ENCODE data around the gene FAM174B.

FAM174B gene

DNA sequence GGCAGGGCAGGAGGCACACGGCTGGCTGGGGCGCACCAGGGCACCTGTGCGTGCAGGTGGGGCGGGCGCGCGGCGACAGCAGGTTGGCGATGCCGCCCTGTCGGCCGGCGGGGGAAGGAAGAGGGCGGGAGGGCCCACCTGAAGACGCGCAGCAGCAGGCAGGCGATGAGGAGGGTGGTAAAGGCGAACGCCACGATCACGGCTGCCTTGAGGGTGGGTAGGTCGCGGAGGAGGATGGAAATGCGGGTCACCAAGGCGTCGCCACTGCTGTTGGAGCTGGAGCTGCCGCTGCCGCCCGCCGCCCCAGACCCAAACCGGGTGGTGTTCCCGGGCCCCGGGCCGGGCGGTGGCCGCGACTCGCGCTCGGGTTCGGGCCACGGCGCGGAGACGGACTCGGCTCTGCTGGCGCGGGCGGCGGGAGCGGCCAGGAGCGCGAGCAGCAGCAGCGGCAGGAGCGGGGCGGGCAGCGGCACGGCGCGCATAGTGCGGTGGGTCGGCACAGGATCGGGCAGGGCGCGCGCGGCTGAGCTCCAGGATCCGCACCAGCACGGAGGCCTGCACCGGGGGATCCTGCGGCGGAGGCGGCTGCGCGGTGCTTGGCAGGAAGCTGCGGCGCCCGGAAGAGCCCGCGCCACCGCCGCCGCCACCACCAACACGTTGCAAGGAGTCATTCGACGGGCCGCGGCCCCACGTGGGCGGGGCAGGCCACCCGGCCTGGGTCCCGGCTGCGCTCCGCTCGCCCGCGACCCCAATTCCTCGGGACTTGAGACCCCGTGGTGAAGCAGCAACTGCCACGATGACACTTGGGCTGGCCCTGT is at the start of gene FAM174B:
TSS of gene FAM174B (minus strand) at position 598 of the 818 bp plus-strand sequence.
- H3K27ac Mint-ChIP-seq, result no peak within 1 kb of the TSS

DNA sequence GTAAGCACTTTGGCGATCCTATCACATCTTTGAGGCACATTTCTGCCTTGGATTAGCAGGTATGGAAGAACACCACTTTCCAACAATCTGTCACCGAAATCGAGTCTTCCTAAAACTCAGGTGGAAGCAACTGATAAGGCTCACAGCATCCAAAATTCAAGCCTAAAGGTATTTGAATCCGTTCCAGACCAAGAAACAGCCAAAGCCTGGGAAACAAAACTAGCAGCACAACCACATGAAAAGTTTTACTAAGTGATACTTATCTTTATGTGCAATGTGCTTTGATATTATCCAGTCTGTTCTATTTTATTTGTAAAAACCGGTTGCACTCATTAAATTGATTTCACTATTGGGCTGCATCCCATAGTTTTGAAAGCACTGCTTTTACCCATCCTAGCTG is 40.5 kb upstream of the FAM174B start:
- Mint-ChIP-seq H3K9me3 (peaks cover 5% of the 10 kb centered on the region), H3K4me3 (no peak overlapping the region), H3K4me1 (ENCODE audit: low read depth) (no peaks in the 10 kb centered on the region)

More for the DNA sequence above, at the start of gene FAM174B:
- H3K36me3 Mint-ChIP-seq (ENCODE audit: low read depth), result no peaks in the 10 kb centered on the region
- H3K27me3 Mint-ChIP-seq (ENCODE audit: low read depth), result peaks cover 52% of the 10 kb centered on the region
- H3K4me1 Mint-ChIP-seq (ENCODE audit: low read depth), result peaks cover 5% of the 10 kb centered on the region
- H3K9me3 Mint-ChIP-seq, result peaks cover 9% of the 10 kb centered on the region
- H3K4me3 Mint-ChIP-seq, result peak within 1 kb of the TSS; percentile 48

DNA sequence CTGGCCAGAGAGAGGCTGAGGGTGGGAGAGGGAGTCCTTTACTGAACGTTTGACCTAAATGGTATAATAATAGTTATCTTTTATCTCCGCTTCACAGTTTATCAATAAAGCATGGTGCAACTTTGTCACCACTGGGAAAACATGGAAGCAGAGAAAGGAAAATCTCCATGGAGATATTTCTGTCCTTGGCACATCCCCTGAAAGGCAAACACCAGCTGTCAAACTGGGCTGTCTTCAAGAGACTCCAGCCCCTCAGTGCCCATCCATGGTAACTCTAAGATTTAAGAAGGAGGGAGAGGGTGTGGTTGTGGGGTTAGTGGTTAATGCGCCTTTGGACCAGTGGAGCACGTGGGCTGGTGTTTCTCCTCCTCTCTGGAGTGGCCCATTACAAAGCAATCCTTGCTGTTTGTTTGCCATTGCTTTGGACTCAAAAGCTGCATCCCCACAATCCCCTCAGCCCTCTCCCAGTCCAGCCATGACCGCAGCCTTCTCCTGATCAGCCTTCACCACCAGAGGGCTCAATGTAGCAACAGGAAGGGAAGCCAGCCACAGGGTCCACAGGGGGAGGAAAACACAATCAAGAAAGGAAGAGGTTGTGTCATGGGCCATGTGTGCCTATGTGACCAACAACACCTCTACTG is 38.2 kb upstream of the FAM174B start:
- Mint-ChIP-seq H3K27ac (no peak overlapping the region), H3K27me3 (ENCODE audit: low read depth) (peaks cover 14% of the 10 kb centered on the region), H3K4me3 (no peak overlapping the region), H3K36me3 (ENCODE audit: low read depth) (no peaks in the 10 kb centered on the region), H3K4me1 (ENCODE audit: low read depth) (no peaks in the 10 kb centered on the region), H3K9me3 (peaks cover 4% of the 10 kb centered on the region)

More for the DNA sequence above, 40.5 kb upstream of the FAM174B start:
- H3K27me3 Mint-ChIP-seq (ENCODE audit: low read depth), result peaks cover 10% of the 10 kb centered on the region
- H3K36me3 Mint-ChIP-seq (ENCODE audit: low read depth), result no peaks in the 10 kb centered on the region
- no peak overlapping the region for H3K27ac Mint-ChIP-seq

DNA sequence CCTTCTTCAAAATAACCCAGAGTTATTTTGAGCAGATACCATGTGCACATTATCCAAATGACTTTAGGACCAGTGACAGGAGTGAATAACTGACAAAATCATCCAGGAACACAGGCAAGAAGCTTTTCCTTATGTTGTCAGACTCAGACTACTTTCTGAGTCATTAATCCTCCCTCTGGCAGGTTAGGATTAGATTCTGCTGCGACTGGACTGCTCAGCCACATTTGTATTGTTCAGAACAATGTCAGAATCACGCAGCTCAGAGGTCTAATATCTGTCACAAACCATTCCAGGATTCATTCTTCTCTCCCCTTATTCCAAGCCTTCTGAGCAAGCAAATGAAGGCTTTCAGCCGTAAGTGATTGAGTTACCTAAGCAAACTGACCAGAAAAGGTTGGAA is 34.8 kb upstream of the FAM174B start:
- H3K4me3 Mint-ChIP-seq, result no peak overlapping the region
- no peak overlapping the region for H3K27ac Mint-ChIP-seq
- H3K36me3 Mint-ChIP-seq (ENCODE audit: low read depth), result no peaks in the 10 kb centered on the region
- H3K4me1 Mint-ChIP-seq (ENCODE audit: low read depth), result no peaks in the 10 kb centered on the region
- peaks cover 6% of the 10 kb centered on the region for H3K9me3 Mint-ChIP-seq
- peaks cover 13% of the 10 kb centered on the region for H3K27me3 Mint-ChIP-seq (ENCODE audit: low read depth)

DNA sequence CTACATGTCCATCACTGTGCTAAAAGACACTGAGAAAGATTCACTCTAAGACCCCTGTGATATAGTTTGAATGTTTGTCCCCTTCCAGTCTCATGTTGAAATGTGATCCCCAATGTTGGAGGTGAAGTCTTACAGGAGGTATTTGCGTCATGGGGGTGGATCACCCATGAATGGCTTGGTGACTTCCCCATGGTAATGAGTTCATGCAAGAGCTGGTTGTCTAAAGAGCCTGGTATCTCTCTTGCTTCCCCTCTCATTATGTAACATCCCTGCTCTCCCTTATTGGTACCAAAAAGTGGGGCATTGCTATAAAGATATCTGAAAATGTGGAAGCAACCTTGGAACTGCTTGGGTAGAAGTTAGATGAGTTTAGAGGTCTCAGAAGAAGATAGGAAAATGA is 32.2 kb upstream of the FAM174B start:
- H3K27ac Mint-ChIP-seq, result no peak overlapping the region
- peaks cover 6% of the 10 kb centered on the region for H3K9me3 Mint-ChIP-seq
- no peaks in the 10 kb centered on the region for H3K4me1 Mint-ChIP-seq (ENCODE audit: low read depth)
- H3K4me3 Mint-ChIP-seq, result no peak overlapping the region
- H3K36me3 Mint-ChIP-seq (ENCODE audit: low read depth), result no peaks in the 10 kb centered on the region
- H3K27me3 Mint-ChIP-seq (ENCODE audit: low read depth), result peaks cover 17% of the 10 kb centered on the region

DNA sequence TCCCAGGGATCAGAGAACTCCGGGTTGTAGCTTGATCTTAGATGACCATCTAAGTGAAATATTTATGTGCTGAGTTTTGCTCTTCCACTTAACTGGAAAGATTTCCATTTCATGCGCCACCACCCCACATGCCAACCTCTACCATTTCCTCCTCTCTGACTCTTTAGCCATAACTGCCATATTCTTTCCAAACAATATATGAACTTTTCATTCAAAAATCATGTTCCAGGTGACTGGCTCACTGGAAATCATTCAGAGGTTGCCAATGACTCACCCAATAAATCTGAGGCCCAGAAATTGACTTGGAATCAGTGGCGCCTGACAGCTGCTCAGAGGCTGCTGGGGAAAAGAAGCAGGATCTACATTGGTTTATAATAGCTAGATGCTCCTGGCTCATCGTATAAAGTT is 31.6 kb upstream of the FAM174B start:
- Mint-ChIP-seq H3K4me3 (no peak overlapping the region), H3K27me3 (ENCODE audit: low read depth) (peaks cover 17% of the 10 kb centered on the region), H3K27ac (no peak overlapping the region), H3K36me3 (ENCODE audit: low read depth) (no peaks in the 10 kb centered on the region), H3K9me3 (peaks cover 6% of the 10 kb centered on the region), H3K4me1 (ENCODE audit: low read depth) (no peaks in the 10 kb centered on the region)

DNA sequence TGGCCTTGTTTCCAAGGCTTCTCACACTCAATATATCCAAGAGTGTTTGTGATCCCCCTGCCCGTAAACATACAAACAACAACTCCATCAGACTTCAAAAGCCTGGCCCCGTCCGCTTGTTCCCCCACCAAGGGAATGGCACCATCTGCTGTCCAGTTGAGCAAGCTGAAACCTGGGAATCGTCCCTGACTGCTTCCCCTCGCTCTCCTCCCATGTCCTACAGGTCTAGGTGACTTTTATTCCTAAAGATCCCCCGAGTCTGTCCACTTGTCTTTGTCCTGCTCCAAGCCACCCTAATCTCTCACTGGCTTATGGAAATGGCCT is 27.9 kb upstream of the FAM174B start:
- Mint-ChIP-seq H3K4me3 (no peak overlapping the region), H3K27ac (no peak overlapping the region), H3K36me3 (ENCODE audit: low read depth) (no peaks in the 10 kb centered on the region), H3K9me3 (peaks cover 6% of the 10 kb centered on the region), H3K4me1 (ENCODE audit: low read depth) (no peaks in the 10 kb centered on the region), H3K27me3 (ENCODE audit: low read depth) (peaks cover 21% of the 10 kb centered on the region)

DNA sequence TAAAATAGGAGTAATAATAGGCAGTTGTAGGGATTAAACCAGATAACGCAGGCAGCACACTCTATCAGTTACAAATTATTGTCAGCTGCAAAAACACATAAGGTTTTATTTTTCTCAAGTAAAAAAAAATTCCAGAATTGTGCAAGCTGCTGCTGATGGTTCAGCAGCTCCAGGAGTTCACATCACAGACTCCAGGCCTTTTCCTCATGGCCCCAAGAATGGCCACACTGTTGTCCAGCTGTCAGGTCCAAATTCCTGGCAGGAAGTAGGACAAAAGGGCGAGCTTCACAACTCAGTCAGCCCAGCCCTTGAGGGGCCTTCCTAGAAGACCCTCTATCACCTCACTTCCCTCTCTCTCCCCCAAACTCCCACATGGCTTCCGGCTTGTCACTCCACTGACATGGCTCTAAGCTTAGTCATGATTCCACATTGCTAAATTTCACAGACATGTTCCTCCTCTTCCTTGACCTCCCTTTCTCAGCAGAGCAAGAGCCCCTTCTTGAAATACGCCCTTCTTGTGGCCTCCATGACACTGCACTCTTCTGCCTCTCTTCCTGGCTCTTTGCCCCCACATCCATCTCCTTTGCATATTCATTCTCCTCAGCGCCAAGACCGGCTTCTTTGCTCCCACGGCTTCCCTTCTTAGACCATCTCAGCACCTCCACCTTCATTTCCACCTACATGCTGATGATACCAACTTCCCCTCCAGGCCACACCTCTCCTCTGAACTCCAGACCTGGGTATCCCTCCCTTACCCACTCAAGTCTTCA is 27.4 kb upstream of the FAM174B start:
- H3K27me3 Mint-ChIP-seq (ENCODE audit: low read depth), result peaks cover 21% of the 10 kb centered on the region
- H3K4me3 Mint-ChIP-seq, result no peak overlapping the region
- no peaks in the 10 kb centered on the region for H3K36me3 Mint-ChIP-seq (ENCODE audit: low read depth)
- no peaks in the 10 kb centered on the region for H3K4me1 Mint-ChIP-seq (ENCODE audit: low read depth)
- peaks cover 2% of the 10 kb centered on the region for H3K9me3 Mint-ChIP-seq
- H3K27ac Mint-ChIP-seq, result no peak overlapping the region

DNA sequence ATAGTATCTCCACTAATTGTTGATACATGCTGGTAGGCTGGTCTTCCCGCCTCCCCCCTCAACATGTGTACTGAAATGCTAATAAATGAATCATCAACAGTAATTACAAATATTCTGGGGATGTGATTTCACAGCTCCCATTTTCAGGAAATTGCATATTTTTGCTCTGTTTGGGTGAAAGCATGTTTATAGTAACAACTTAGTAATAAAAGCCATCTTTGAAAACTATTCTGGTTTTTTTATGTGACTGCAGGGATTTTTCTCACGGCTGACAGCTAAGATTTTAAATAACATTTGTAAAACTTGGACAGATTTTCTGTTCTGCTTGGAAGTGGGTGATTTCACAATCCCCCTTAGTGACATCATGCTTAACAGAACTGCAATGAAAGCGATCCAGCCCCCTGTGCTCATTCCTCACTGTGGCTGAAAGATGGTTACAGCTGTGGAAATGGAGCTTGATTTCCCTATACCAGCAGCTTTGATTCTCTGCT is 25.6 kb upstream of the FAM174B start:
- H3K36me3 Mint-ChIP-seq (ENCODE audit: low read depth), result no peaks in the 10 kb centered on the region
- no peak overlapping the region for H3K4me3 Mint-ChIP-seq
- H3K27ac Mint-ChIP-seq, result no peak overlapping the region
- H3K9me3 Mint-ChIP-seq, result no peaks in the 10 kb centered on the region
- H3K27me3 Mint-ChIP-seq (ENCODE audit: low read depth), result peaks cover 25% of the 10 kb centered on the region
- no peaks in the 10 kb centered on the region for H3K4me1 Mint-ChIP-seq (ENCODE audit: low read depth)

DNA sequence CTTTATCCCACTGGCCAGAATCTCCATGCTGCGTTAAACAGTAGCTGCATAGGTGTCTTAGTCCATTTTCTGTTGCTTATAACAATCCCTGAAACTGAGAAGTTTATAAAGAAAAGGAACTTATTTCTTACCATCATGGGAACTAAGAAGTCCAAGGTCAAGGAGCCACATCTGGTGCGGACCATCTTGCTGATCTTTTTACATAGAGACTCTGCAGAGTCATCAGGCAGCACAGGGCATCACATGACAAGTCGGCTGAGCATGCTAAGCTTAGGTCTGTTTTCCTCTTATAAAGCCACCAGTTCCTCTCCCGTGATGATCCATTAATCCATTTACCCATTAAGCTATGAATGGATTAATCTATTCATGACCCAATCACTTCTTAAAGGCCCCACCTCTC is 22.4 kb upstream of the FAM174B start:
- Mint-ChIP-seq H3K4me3 (no peak overlapping the region), H3K9me3 (no peaks in the 10 kb centered on the region), H3K27me3 (ENCODE audit: low read depth) (peaks cover 21% of the 10 kb centered on the region), H3K4me1 (ENCODE audit: low read depth) (no peaks in the 10 kb centered on the region), H3K36me3 (ENCODE audit: low read depth) (no peaks in the 10 kb centered on the region), H3K27ac (no peak overlapping the region)

DNA sequence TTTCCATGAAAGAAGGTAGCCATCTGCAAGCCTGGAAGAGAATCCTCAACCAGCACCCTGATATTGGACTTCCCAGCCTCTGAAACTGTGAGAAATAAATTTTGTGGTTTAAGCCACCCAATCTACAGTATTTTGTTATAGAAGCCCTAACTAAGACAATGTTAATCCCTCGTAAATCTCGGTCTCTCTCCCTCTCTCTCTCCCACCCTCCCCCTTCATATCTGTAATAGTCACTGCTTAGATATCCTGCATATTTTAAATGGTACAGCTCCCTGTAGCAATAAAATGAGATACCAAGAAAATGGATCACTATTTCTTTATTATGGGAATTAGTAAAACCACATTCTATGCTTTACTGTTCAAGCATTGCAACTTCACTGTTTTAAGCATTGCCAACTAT is 21.0 kb upstream of the FAM174B start:
- H3K9me3 Mint-ChIP-seq, result no peaks in the 10 kb centered on the region
- H3K4me3 Mint-ChIP-seq, result no peak overlapping the region
- peaks cover 21% of the 10 kb centered on the region for H3K27me3 Mint-ChIP-seq (ENCODE audit: low read depth)
- no peak overlapping the region for H3K27ac Mint-ChIP-seq
- no peaks in the 10 kb centered on the region for H3K4me1 Mint-ChIP-seq (ENCODE audit: low read depth)
- no peaks in the 10 kb centered on the region for H3K36me3 Mint-ChIP-seq (ENCODE audit: low read depth)

DNA sequence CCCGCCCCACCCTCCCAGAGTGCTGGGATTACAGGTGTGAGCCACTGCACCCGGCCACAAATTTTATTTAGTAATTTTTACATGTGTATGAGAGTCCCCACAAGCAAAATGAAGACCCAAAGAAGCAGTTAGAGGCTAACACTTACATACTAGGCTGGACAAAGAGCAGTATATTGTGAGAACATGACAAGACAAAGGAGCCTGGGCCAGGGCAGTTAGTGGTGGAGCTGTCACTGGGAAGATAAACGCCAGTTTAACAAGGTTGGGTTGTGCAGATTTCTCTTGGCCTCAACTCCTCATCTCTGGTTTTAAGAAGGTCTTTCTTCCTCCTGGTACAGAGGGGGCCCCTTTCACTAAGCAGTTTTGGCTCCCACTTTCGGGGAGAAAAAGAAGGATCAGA is 19.9 kb upstream of the FAM174B start:
- no peak overlapping the region for H3K4me3 Mint-ChIP-seq
- H3K27ac Mint-ChIP-seq, result no peak overlapping the region
- no peaks in the 10 kb centered on the region for H3K9me3 Mint-ChIP-seq
- no peaks in the 10 kb centered on the region for H3K4me1 Mint-ChIP-seq (ENCODE audit: low read depth)
- H3K36me3 Mint-ChIP-seq (ENCODE audit: low read depth), result no peaks in the 10 kb centered on the region
- peaks cover 21% of the 10 kb centered on the region for H3K27me3 Mint-ChIP-seq (ENCODE audit: low read depth)

DNA sequence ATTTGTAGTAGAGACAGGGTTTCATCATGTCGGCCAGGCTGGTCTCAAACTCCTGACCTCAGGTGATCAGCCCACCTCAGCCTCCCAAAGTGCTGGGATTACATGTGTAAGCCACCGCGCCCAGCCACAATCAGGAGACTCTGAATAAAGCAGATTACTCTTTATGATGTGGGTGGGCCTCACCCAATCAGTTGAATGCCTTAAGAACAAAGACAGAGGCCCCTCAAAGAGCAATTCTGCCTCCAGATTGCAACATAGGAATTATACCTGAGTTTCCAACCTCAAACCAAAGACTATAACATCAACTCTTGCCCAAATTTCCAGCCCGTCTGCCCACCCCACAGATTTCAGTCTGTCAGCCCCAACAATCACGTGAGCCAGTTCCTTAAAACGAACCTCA is 18.8 kb upstream of the FAM174B start:
- no peak overlapping the region for H3K4me3 Mint-ChIP-seq
- H3K36me3 Mint-ChIP-seq (ENCODE audit: low read depth), result no peaks in the 10 kb centered on the region
- H3K4me1 Mint-ChIP-seq (ENCODE audit: low read depth), result no peaks in the 10 kb centered on the region
- H3K9me3 Mint-ChIP-seq, result no peaks in the 10 kb centered on the region
- H3K27ac Mint-ChIP-seq, result no peak overlapping the region
- peaks cover 18% of the 10 kb centered on the region for H3K27me3 Mint-ChIP-seq (ENCODE audit: low read depth)

DNA sequence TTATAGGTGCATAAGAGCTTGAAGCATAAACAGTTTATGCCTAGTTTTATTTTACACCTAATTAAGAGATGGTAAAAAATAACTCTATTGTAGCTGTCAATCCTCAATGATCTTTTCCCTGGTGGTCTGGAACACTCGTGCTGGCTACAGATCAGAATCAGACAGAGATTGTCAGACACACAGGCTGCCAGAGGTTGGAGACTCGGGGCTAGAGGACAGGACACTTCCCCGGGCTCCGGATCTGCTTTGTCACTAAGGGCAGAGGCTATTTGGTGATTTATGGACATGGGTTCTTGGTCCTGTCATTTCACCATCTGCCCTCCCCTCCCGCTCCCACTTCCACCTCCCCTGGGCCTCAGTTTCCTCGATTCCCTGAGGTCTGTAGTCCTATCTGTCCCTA is 16.5 kb upstream of the FAM174B start:
- Mint-ChIP-seq H3K4me3 (no peak overlapping the region), H3K9me3 (no peaks in the 10 kb centered on the region), H3K4me1 (ENCODE audit: low read depth) (no peaks in the 10 kb centered on the region), H3K36me3 (ENCODE audit: low read depth) (no peaks in the 10 kb centered on the region), H3K27me3 (ENCODE audit: low read depth) (peaks cover 10% of the 10 kb centered on the region), H3K27ac (no peak overlapping the region)

DNA sequence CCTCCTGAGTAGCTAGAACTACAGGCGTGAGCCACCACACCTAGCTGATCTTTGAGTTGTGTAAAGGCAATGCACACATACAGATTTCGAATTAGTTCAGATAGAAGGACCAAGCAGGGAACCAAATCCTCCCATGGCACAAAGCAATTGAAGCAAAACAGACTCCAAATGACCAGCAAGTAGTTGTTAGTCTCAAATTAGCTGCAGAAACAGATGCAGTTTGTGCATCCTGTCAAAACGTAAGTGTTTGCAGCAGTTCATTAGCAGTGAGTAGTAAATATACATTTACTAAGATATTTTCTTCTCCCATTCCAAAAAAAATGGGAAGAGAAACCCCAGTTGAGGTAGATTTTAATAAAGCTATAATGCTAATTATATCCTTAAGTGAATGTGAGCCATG is 15.8 kb upstream of the FAM174B start:
- H3K27ac Mint-ChIP-seq, result no peak overlapping the region
- H3K4me1 Mint-ChIP-seq (ENCODE audit: low read depth), result no peaks in the 10 kb centered on the region
- H3K27me3 Mint-ChIP-seq (ENCODE audit: low read depth), result peaks cover 8% of the 10 kb centered on the region
- H3K9me3 Mint-ChIP-seq, result no peaks in the 10 kb centered on the region
- H3K36me3 Mint-ChIP-seq (ENCODE audit: low read depth), result no peaks in the 10 kb centered on the region
- H3K4me3 Mint-ChIP-seq, result no peak overlapping the region
